ENCODE results near the gene TRIM61. TPM values are rescaled to one million over a fixed set of nuclear protein-coding genes. Genes with fewer than 3 reads are reported as not detected.

TRIM61 gene
- total and polyA plus RNA-seq, 4 donors = 0.98 to 1.8 (median 1.3) TPM

DNA sequence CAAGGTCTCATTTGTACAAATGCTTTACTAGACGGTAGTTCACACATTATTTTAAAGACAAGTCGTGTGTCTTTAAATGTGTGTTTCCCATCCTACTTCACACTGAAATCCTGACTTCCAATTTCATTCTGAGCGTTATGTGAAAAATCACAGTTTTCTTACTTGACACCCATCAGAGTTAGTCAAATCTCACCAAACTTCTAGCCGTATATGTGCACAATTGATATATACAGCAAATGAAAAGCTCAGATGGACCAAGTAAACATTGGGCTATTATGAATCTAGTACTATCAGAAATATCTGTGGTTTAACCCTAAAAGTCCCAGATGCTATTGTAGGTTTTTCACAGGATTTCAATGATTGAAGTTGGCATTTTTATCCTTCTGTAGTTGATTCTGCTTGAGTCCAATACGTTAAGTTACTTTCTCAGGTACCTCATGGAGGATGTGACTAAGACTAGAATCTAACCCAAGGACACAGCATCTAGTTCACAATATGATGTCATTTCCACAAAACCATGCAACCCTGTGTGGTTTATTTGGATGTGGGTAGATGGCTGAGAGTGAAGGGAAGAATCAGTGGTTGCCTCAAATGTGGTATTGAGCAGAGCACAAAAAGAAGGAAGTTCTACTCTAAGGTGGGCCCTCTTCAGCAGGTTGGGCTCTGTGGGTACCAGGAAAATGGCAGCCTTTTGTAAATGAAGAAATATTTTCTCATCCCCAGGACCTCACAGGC lies 32.2 kb upstream of the TRIM61 start:
- ATAC-seq (ENCODE audit: insufficient read depth, low FRiP score) (no peak), DNase-seq (no peak)
- Histone ChIP-seq H3K27ac (ENCODE audit: low read depth in 1 of 2, low read length in 1 of 2) (no peak overlapping the region), H3K9ac (ENCODE audit: insufficient read depth in 1 of 2, low read length in 2 of 2) (no peak overlapping the region), H3K4me1 (ENCODE audit: control insufficient read depth in 5 of 5, insufficient read depth in 5 of 5, low read length in 5 of 5) (no peaks in the 10 kb centered on the region), H3K36me3 (ENCODE audit: control insufficient read depth in 4 of 4, insufficient read depth in 4 of 4, low read length in 4 of 4) (no peaks in the 10 kb centered on the region), H3K4me3 (no peak overlapping the region), H3K27me3 (ENCODE audit: control insufficient read depth in 3 of 3, insufficient read depth in 3 of 3, low read length in 2 of 3) (no peaks in the 10 kb centered on the region), H3K9me3 (ENCODE audit: control insufficient read depth in 4 of 4, insufficient read depth in 3 of 4, low read length in 3 of 4) (no peaks in the 10 kb centered on the region)
- WGBS, 2 donors = 81 to 88% methylated on average over 5 of the region's 5 CpGs
- TF ChIP-seq, protein P1, sequence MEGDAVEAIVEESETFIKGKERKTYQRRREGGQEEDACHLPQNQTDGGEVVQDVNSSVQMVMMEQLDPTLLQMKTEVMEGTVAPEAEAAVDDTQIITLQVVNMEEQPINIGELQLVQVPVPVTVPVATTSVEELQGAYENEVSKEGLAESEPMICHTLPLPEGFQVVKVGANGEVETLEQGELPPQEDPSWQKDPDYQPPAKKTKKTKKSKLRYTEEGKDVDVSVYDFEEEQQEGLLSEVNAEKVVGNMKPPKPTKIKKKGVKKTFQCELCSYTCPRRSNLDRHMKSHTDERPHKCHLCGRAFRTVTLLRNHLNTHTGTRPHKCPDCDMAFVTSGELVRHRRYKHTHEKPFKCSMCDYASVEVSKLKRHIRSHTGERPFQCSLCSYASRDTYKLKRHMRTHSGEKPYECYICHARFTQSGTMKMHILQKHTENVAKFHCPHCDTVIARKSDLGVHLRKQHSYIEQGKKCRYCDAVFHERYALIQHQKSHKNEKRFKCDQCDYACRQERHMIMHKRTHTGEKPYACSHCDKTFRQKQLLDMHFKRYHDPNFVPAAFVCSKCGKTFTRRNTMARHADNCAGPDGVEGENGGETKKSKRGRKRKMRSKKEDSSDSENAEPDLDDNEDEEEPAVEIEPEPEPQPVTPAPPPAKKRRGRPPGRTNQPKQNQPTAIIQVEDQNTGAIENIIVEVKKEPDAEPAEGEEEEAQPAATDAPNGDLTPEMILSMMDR (IDR thresholded peaks at IDR 0.05; ENCODE audit: control extremely low read depth, extremely low read depth) = no peak

DNA sequence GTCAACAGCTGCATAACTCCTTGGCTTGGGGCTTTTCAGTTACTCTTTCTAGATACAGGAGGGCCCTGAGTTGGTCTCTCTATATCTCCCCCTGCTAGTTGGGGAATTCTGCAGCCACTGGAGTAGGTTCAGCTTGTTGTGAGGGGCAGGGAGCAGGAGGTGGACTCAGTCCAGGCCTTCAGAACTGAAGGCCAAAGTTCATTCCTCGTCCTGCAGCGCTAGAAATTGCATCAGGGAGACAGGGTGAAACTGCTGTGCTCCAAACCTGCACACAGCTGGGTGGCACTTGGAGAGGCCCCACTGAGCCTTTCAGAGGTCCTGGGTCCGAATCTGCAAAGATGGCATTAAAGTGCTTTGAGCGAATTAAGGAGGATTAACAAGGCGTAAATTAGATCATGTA lies 29.4 kb upstream of the TRIM61 start:
- 78 to 88% methylated on average over 5 of the region's 5 CpGs for WGBS, 2 donors
- ATAC-seq (ENCODE audit: insufficient read depth, low FRiP score) (no peak), DNase-seq (no peak)
- Histone ChIP-seq H3K4me3 (no peak overlapping the region), H3K4me1 (ENCODE audit: control insufficient read depth in 5 of 5, insufficient read depth in 5 of 5, low read length in 5 of 5) (no peaks in the 10 kb centered on the region), H3K27me3 (ENCODE audit: control insufficient read depth in 3 of 3, insufficient read depth in 3 of 3, low read length in 2 of 3) (no peaks in the 10 kb centered on the region), H3K27ac (ENCODE audit: low read depth in 1 of 2, low read length in 1 of 2) (no peak overlapping the region), H3K9ac (ENCODE audit: insufficient read depth in 1 of 2, low read length in 2 of 2) (no peak overlapping the region), H3K36me3 (ENCODE audit: control insufficient read depth in 4 of 4, insufficient read depth in 4 of 4, low read length in 4 of 4) (no peaks in the 10 kb centered on the region), H3K9me3 (ENCODE audit: control insufficient read depth in 4 of 4, insufficient read depth in 3 of 4, low read length in 3 of 4) (no peaks in the 10 kb centered on the region)
- TF ChIP-seq, protein P1 (IDR thresholded peaks at IDR 0.05; ENCODE audit: control extremely low read depth, extremely low read depth) = no peak

DNA sequence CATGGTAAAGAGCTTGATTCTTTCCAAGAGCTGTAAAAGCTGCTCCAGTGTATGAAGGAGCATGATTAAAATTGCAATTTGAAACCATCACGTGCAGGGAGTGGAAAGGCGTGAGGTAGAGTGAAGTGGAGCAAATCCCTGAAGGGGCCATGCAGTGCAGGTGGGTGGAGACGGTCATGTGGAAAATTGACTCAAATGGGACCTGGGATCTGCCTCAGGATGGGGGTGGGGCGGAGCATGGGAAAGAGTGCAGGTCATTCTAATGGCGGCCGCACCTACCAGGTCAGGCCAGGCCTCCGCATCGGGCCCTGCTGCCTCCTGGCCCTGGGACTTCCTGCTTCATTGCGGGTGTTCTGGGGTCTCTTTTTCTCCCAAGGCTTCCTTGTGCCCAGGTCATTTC lies 29.0 kb upstream of the TRIM61 start:
- TF ChIP-seq, protein P1 (IDR thresholded peaks at IDR 0.05; ENCODE audit: control extremely low read depth, extremely low read depth) = no peak
- DNase-seq (no peak), ATAC-seq (ENCODE audit: insufficient read depth, low FRiP score) (no peak)
- no peaks in the 10 kb centered on the region for H3K27me3 ChIP-seq (ENCODE audit: control insufficient read depth in 3 of 3, insufficient read depth in 3 of 3, low read length in 2 of 3)
- H3K4me3 ChIP-seq = no peak overlapping the region
- no peak overlapping the region for H3K27ac ChIP-seq (ENCODE audit: low read depth in 1 of 2, low read length in 1 of 2)
- H3K36me3 ChIP-seq (ENCODE audit: control insufficient read depth in 4 of 4, insufficient read depth in 4 of 4, low read length in 4 of 4) = no peaks in the 10 kb centered on the region
- no peaks in the 10 kb centered on the region for H3K9me3 ChIP-seq (ENCODE audit: control insufficient read depth in 4 of 4, insufficient read depth in 3 of 4, low read length in 3 of 4)
- WGBS, 2 donors = 82 to 90% methylated on average over 9 of the region's 9 CpGs
- no peaks in the 10 kb centered on the region for H3K4me1 ChIP-seq (ENCODE audit: control insufficient read depth in 5 of 5, insufficient read depth in 5 of 5, low read length in 5 of 5)
- no peak overlapping the region for H3K9ac ChIP-seq (ENCODE audit: insufficient read depth in 1 of 2, low read length in 2 of 2)
